Measurements from ENCODE around the gene TRIM71. TPM values are rescaled to one million over a fixed set of nuclear protein-coding genes. Genes with fewer than 3 reads are reported as not detected.
A peak's percentile ranks its signal among the peaks of the same experiment; 100 is the strongest.

The TRIM71 gene
- total RNA-seq, 2 experiments from 2014 or later, result 0.18 to 0.22 TPM

GRCh38 chr3:32946973-32947788 lies 129.4 kb downstream of the TRIM71 start:
- peaks cover 3% of the 10 kb centered on the region for H3K36me3 Mint-ChIP-seq (ENCODE audit: low read depth)
- ATAC-seq (peak; percentile 11), DNase-seq (no peak)
- POLR2A ChIA-PET, result interaction anchor here (0.6 to 1.1 kb wide), 6 partner anchors 53 to 128 kb away, joined by 3 read pairs; no protein-coding TSS in a partner anchor
- peaks cover 37% of the 10 kb centered on the region for H3K4me1 Mint-ChIP-seq (ENCODE audit: low read depth)
- no peaks in the 10 kb centered on the region for H3K27me3 Mint-ChIP-seq
- H3K27ac Mint-ChIP-seq, result no peak overlapping the region
- CTCF ChIA-PET, result interaction anchor here (0.7 to 6.2 kb wide), 39 partner anchors 10 to 426 kb away, joined by 3 to 183 read pairs (median 4); partner anchors contain the start of genes CRTAP, GLB1 and TMPPE
- intact Hi-C loops (cut with micrococcal nuclease), result loop anchor here (2.0 to 5.0 kb wide), 2 partner anchors 128 to 425 kb away; no protein-coding TSS in a partner anchor
- H3K9me3 Mint-ChIP-seq, result no peaks in the 10 kb centered on the region
- TF ChIP-seq CTCF (IDR thresholded peaks at IDR 0.05), result no peak
- H3K4me3 Mint-ChIP-seq, result no peak overlapping the region

Other genes starting within 250 kb of the TRIM71 start
- gene DYNC1LI1, start 247.1 kb upstream of the TRIM71 start, total RNA-seq, result 10 to 100 TPM; 31.0 to 31.8 TPM
- gene CNOT10, start 132.8 kb upstream of the TRIM71 start, total RNA-seq, result 10 to 100 TPM; 58.5 to 61.0 TPM
- gene CCR4, start 133.6 kb downstream of the TRIM71 start, total RNA-seq, result 10 to 100 TPM; 17.4 to 18.8 TPM

All from activated CD8-positive, alpha-beta T cell treated with anti-CD3 and anti-CD28 coated beads for 36 hours (primary cell).